SK-N-SH (cell line): ENCODE measurements around the gene GALNT1. TPM values are rescaled to one million over a fixed set of nuclear protein-coding genes. Genes with fewer than 3 reads are reported as not detected.

ENCODE experiments used
- CTCF ChIA-PET: fragments of 300-600, 350-600 bp; formaldehyde crosslinking; extraction: SDS; loops from one replicate; lab custom pipeline; 2021; lab: Yijun Ruan, JAX
- POLR2A ChIA-PET: fragments of 350-600 bp; sonication (Branson Sonifier 250); formaldehyde crosslinking; extraction: SDS; loops from one replicate; lab custom pipeline; 2020; ENCODE audit warnings: antibody characterized with exemption, inconsistent platforms; lab: Yijun Ruan, JAX
- DNase-seq: peaks from one replicate; pipeline ENCODE4 v3.0.0; 2012
- H2AFZ ChIP-seq: fragments of 200-600 bp; sonication (generic); 2 replicates; pipeline ENCODE4 v1.8.1; 2016; ENCODE audit warnings: antibody characterized with exemption, mild to moderate bottlenecking, low read depth
- H3F3A ChIP-seq: fragments of 200-600 bp; sonication (generic); replicated peaks from 2 replicates; pipeline ENCODE3; 2016; ENCODE audit warnings: antibody characterized with exemption, mild to moderate bottlenecking; ENCODE audit not compliant: insufficient read depth
- H3K27ac ChIP-seq, 2 experiments: fragments of 200-500 bp in 1 of 2; fragments of 200-600 bp in 1 of 2; sonication (Bioruptor generic) in 1 of 2; sonication (generic), shearing (Covaris generic) in 1 of 2; 2 replicates each; pipeline versions ENCODE4 v1.5.1 to v1.6.1; 2014 to 2016; ENCODE audit warnings: low read depth in 2 of 2, inconsistent platforms in 1 of 2, low read length in 1 of 2, mild to moderate bottlenecking in 1 of 2, mixed read lengths in 1 of 2
- H3K27me3 ChIP-seq: fragments of 200-600 bp; sonication (generic), shearing (Covaris generic); 2 replicates; pipeline ENCODE4 v1.6.1; 2016; ENCODE audit warnings: mixed run types; ENCODE audit not compliant: insufficient read depth
- H3K36me3 ChIP-seq, 2 experiments: fragments of 200-500 bp in 1 of 2; fragments of 200-600 bp in 1 of 2; sonication (Bioruptor generic) in 1 of 2; sonication (generic) in 1 of 2; replicated peaks in 1 of 2; 2 replicates each; pipeline versions ENCODE3 to v1.5.1; 2014 to 2016; ENCODE audit warnings: low read length in 1 of 2, mild to moderate bottlenecking in 1 of 2; ENCODE audit not compliant: insufficient read depth in 2 of 2, control insufficient read depth in 1 of 2
- H3K4me1 ChIP-seq, 2 experiments: fragments of 200-500 bp in 1 of 2; fragments of 200-600 bp in 1 of 2; sonication (Bioruptor generic) in 1 of 2; sonication (generic), shearing (Covaris generic) in 1 of 2; 2 replicates each; pipeline versions ENCODE4 v1.5.1 to v1.6.1; 2014 to 2016; ENCODE audit warnings: low read depth in 1 of 2, low read length in 1 of 2, mixed run types in 1 of 2; ENCODE audit not compliant: insufficient read depth in 2 of 2, control insufficient read depth in 1 of 2
- H3K4me2 ChIP-seq: fragments of 200-600 bp; sonication (generic), shearing (Covaris generic); 2 replicates; pipeline ENCODE4 v1.6.1; 2017; ENCODE audit warnings: mixed run types
- H3K4me3 ChIP-seq, 2 experiments: fragments of 200-500 bp in 1 of 2; fragments of 200-600 bp in 1 of 2; sonication (Bioruptor generic) in 1 of 2; sonication (generic), shearing (Covaris generic) in 1 of 2; 2 replicates each; pipeline versions ENCODE4 v1.5.1 to v1.8.1; 2014 to 2016; ENCODE audit warnings: low read depth in 2 of 2, inconsistent platforms in 1 of 2, low read length in 1 of 2, mild to moderate bottlenecking in 1 of 2, mixed read lengths in 1 of 2, moderate library complexity in 1 of 2
- H3K79me2 ChIP-seq: fragments of 200-600 bp; sonication (generic); 2 replicates; pipeline ENCODE4 v1.8.1; 2017; ENCODE audit warnings: mild to moderate bottlenecking; ENCODE audit not compliant: insufficient read depth
- H3K9ac ChIP-seq: fragments of 200-600 bp; sonication (generic); 2 replicates; pipeline ENCODE4 v1.6.1; 2017; ENCODE audit warnings: mixed run types
- H3K9me2 ChIP-seq: fragments of 200-600 bp; sonication (generic); 2 replicates; pipeline ENCODE4 v1.6.1; 2017; ENCODE audit warnings: mixed run types
- H3K9me3 ChIP-seq: fragments of 200-600 bp; sonication (generic); 2 replicates; pipeline ENCODE4 v1.6.1; 2017; ENCODE audit warnings: mixed run types, mild to moderate bottlenecking, moderate library complexity
- H4K20me1 ChIP-seq: fragments of 200-600 bp; sonication (generic); 2 replicates; pipeline ENCODE4 v1.6.1; 2017; ENCODE audit warnings: mild to moderate bottlenecking, mixed run types; ENCODE audit not compliant: insufficient read depth
- EZH2phosphoT487 ChIP-seq: fragments of 200-600 bp; sonication (generic); IDR thresholded peaks from 2 replicates; pipeline ENCODE4 v1.6.1; 2017; ENCODE audit warnings: low read depth, mixed run types, mild to moderate bottlenecking, antibody characterized with exemption, moderate library complexity, borderline replicate concordance
- FOXJ3 ChIP-seq: sonication (generic); formaldehyde crosslinking; IDR thresholded peaks from 2 replicates; pipeline ENCODE4 v1.5.1; 2020; ENCODE audit warnings: mild to moderate bottlenecking, missing genetic modification reagents
- GABPA ChIP-seq: IDR thresholded peaks from 2 replicates; pipeline ENCODE4 v1.4.0; 2012; ENCODE audit warnings: low read depth, mild to moderate bottlenecking
- GATA2 ChIP-seq: sonication (generic); formaldehyde crosslinking; IDR thresholded peaks from 2 replicates; pipeline ENCODE4 v1.5.0; 2020; ENCODE audit warnings: mild to moderate bottlenecking, missing genetic modification reagents
- JUND ChIP-seq: IDR thresholded peaks from 2 replicates; pipeline ENCODE4 v1.4.0; 2012
- PBX3 ChIP-seq: IDR thresholded peaks from 2 replicates; pipeline ENCODE4; 2012
- POLR2AphosphoS5 ChIP-seq: IDR thresholded peaks from 2 replicates; pipeline ENCODE4 v1.6.1; 2012; ENCODE audit warnings: low read depth, low read length
- RCOR1 ChIP-seq: fragments of 150-350 bp; IDR thresholded peaks from 2 replicates; pipeline ENCODE4 v1.6.1; 2017; ENCODE audit warnings: antibody characterized with exemption, low read length
- RFX5 ChIP-seq: IDR thresholded peaks from 2 replicates; pipeline ENCODE4 v1.6.1; 2012; ENCODE audit warnings: mild to moderate bottlenecking, improper control_type of control experiment, low read length
- RXRA ChIP-seq: IDR thresholded peaks from 2 replicates; pipeline ENCODE4 v1.4.0; 2012; ENCODE audit warnings: low read depth, mild to moderate bottlenecking, borderline replicate concordance
- SMC3 ChIP-seq: IDR thresholded peaks from 2 replicates; pipeline ENCODE4 v1.6.1; 2012; ENCODE audit warnings: low read depth, low read length, improper control_type of control experiment
- TAF1 ChIP-seq: IDR thresholded peaks from 2 replicates; pipeline ENCODE4 v1.6.1; 2012; ENCODE audit warnings: low read depth, mild to moderate bottlenecking, low read length, moderate library complexity, borderline replicate concordance
- WGBS: methylation state at CpG from one replicate; pipeline ENCODE4 v1.1.6; 2017; ENCODE audit warnings: low lambda C conversion rate; 5-methylcytosine and 5-hydroxymethylcytosine counted together
- polyA plus RNA-seq, 3 experiments: library from polyadenylated mRNA; depleted of rRNA; stranded (reverse); fragments of >200 nt; gene quantifications; 2 replicates each; pipeline ENCODE4 v1.2.3, GENCODE V29; 2012
- TF ChIP-seq, protein P1 (sequence below): IDR thresholded peaks from 2 replicates; pipeline ENCODE4 v1.4.0; 2012; ENCODE audit warnings: low read depth
- TF ChIP-seq, protein P2 (sequence below): fragments of 200-600 bp; sonication (generic); IDR thresholded peaks from 2 replicates; pipeline ENCODE4 v1.6.1; 2017; ENCODE audit warnings: antibody characterized with exemption, mild to moderate bottlenecking, moderate library complexity
- TF ChIP-seq, protein P3 (sequence below): fragments of 150-350 bp; IDR thresholded peaks from 2 replicates; pipeline ENCODE4 v1.6.1; 2016; ENCODE audit warnings: mild to moderate bottlenecking, low read depth, low read length
- TF ChIP-seq, protein P4 (sequence below): fragments of 150-350 bp; IDR thresholded peaks from 2 replicates; pipeline ENCODE4 v1.6.1; 2017; ENCODE audit warnings: antibody characterized with exemption, low read length, low read depth, borderline replicate concordance
- TF ChIP-seq, protein P5 (sequence below): IDR thresholded peaks from 2 replicates; pipeline ENCODE4 v1.4.0; 2012; ENCODE audit warnings: low read depth, borderline replicate concordance

The GALNT1 gene
- polyA plus RNA-seq, 1 of the 3 experiments (the other 2 are of a cell fraction) = 15.7 TPM

DNA sequence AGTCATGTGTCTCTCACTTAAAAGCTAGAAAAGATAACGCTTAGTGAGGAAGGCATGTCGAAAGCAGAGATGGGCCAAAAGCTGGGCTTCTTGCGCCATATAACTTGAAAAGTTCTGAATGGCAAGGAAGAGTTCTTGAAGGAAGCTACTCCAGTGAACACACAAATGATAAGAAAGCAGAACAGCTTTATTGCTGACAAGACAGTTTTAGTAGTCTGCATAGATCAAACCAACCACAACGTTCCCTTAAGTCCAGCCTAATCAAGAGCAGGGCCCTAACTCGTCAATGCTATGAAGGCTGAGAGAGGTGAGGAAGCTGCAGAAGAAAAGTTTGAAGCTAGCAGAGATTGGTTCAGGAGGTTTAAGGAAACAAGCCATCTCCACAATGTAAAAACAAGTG lies 55.7 kb downstream of the GALNT1 start:
- Histone ChIP-seq H3K79me2 (peaks cover 6% of the 10 kb centered on the region; the same call in 1 of the 2 replicates), H4K20me1 (0 out of 2 replicates have a peak, but pooled peaks cover 2% of the 10 kb centered on the region), H3K4me1 (peaks cover 0 to 16% of the 10 kb centered on the region in 2 experiments; a peak in 3 of 4 replicates), H2AFZ (no peak overlapping the region), H3K9me3 (no peaks in the 10 kb centered on the region), H3K36me3 (no peaks in the 10 kb centered on the region), H3K9ac (no peak overlapping the region), H3K4me3 (no peak overlapping the region; a peak in 1 of 4 replicates), H3F3A (no peaks in the 10 kb centered on the region), H3K27ac (no peak overlapping the region), H3K9me2 (no peaks in the 10 kb centered on the region)
- POLR2A ChIA-PET = no interaction called here
- DNase-seq = no peak
- TF ChIP-seq POLR2AphosphoS5 (no peak), PBX3 (no peak), GABPA (no peak)
- TF ChIP-seq, protein P1, sequence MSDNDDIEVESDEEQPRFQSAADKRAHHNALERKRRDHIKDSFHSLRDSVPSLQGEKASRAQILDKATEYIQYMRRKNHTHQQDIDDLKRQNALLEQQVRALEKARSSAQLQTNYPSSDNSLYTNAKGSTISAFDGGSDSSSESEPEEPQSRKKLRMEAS = no peak
- TF ChIP-seq, all 33 proteins: peak for 0
- Histone ChIP-seq H3K27me3 (no peaks in the 10 kb centered on the region), H3K4me2 (no peak overlapping the region)
- CTCF ChIA-PET = interaction anchor here (0.7 to 1.8 kb wide), 2 partner anchors 25 to 119 kb away, joined by 4 to 5 read pairs; no protein-coding TSS in a partner anchor
- WGBS = 97% methylated on average over 5 of the region's 5 CpGs

- WGBS = 96% methylated on average over 4 of the region's 4 CpGs
- no peaks in the 10 kb centered on the region for H3K36me3 ChIP-seq
- no peak for TF ChIP-seq RCOR1
- TF ChIP-seq, protein P2, sequence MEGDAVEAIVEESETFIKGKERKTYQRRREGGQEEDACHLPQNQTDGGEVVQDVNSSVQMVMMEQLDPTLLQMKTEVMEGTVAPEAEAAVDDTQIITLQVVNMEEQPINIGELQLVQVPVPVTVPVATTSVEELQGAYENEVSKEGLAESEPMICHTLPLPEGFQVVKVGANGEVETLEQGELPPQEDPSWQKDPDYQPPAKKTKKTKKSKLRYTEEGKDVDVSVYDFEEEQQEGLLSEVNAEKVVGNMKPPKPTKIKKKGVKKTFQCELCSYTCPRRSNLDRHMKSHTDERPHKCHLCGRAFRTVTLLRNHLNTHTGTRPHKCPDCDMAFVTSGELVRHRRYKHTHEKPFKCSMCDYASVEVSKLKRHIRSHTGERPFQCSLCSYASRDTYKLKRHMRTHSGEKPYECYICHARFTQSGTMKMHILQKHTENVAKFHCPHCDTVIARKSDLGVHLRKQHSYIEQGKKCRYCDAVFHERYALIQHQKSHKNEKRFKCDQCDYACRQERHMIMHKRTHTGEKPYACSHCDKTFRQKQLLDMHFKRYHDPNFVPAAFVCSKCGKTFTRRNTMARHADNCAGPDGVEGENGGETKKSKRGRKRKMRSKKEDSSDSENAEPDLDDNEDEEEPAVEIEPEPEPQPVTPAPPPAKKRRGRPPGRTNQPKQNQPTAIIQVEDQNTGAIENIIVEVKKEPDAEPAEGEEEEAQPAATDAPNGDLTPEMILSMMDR = no peak
- TF ChIP-seq RFX5 = no peak
- TF ChIP-seq, protein P3, sequence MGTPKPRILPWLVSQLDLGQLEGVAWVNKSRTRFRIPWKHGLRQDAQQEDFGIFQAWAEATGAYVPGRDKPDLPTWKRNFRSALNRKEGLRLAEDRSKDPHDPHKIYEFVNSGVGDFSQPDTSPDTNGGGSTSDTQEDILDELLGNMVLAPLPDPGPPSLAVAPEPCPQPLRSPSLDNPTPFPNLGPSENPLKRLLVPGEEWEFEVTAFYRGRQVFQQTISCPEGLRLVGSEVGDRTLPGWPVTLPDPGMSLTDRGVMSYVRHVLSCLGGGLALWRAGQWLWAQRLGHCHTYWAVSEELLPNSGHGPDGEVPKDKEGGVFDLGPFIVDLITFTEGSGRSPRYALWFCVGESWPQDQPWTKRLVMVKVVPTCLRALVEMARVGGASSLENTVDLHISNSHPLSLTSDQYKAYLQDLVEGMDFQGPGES = no peak
- no peak for TF ChIP-seq TAF1
- TF ChIP-seq FOXJ3 (CRISPR knock-in tag) = no peak
- TF ChIP-seq, protein P4, sequence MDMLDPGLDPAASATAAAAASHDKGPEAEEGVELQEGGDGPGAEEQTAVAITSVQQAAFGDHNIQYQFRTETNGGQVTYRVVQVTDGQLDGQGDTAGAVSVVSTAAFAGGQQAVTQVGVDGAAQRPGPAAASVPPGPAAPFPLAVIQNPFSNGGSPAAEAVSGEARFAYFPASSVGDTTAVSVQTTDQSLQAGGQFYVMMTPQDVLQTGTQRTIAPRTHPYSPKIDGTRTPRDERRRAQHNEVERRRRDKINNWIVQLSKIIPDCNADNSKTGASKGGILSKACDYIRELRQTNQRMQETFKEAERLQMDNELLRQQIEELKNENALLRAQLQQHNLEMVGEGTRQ = no peak
- TF ChIP-seq PBX3 = no peak
- TF ChIP-seq EZH2phosphoT487 = no peak
- no peak for TF ChIP-seq POLR2AphosphoS5
- TF ChIP-seq JUND = no peak
- TF ChIP-seq, protein P5, sequence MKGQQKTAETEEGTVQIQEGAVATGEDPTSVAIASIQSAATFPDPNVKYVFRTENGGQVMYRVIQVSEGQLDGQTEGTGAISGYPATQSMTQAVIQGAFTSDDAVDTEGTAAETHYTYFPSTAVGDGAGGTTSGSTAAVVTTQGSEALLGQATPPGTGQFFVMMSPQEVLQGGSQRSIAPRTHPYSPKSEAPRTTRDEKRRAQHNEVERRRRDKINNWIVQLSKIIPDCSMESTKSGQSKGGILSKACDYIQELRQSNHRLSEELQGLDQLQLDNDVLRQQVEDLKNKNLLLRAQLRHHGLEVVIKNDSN = no peak
- no peak for TF ChIP-seq RXRA
- TF ChIP-seq GATA2 (CRISPR knock-in tag) = no peak
- no peak for TF ChIP-seq SMC3
Observed at GRCh38 chr18:35639296-35639695, 57.8 kb downstream of the GALNT1 start.

More at GRCh38 chr18:35639296-35639695, 57.8 kb downstream of the GALNT1 start:
- no peak overlapping the region for H3K4me2 ChIP-seq
- H2AFZ ChIP-seq = no peak overlapping the region
- no peaks in the 10 kb centered on the region for H3K9me3 ChIP-seq
- no peaks in the 10 kb centered on the region for H3K9me2 ChIP-seq
- H4K20me1 ChIP-seq = 0 out of 2 replicates have a peak, but pooled peaks cover 2% of the 10 kb centered on the region
- no peak for DNase-seq
- ChIA-PET POLR2A (no interaction called here), CTCF (no interaction called here)
- H3F3A ChIP-seq = no peaks in the 10 kb centered on the region
- no peak overlapping the region for H3K4me3 ChIP-seq
- no peaks in the 10 kb centered on the region for H3K27me3 ChIP-seq
- no peak overlapping the region for H3K27ac ChIP-seq
- H3K9ac ChIP-seq = no peak overlapping the region
- H3K79me2 ChIP-seq = peaks cover 6% of the 10 kb centered on the region; the same call in 1 of the 2 replicates
- H3K4me1 ChIP-seq = peaks cover 0 to 12% of the 10 kb centered on the region in 2 experiments; a peak in 3 of 4 replicates
